HepG2 (cell line): ENCODE results near the gene GJE1. TPM values are rescaled to one million over a fixed set of nuclear protein-coding genes. Genes with fewer than 3 reads are reported as not detected.
A peak's percentile ranks its signal among the peaks of the same experiment; 100 is the strongest.

Experiments
- ATAC-seq: fragments of 200-7000 bp; cut with Tn5 transposase; 3 replicates; pipeline ENCODE4 v1.9.1; 2020; ENCODE audit warnings: mild to moderate bottlenecking, moderate library complexity
- BruUV-seq: library from RNA; stranded (reverse); fragments of 400-500 nt; replicated peaks from 2 replicates; lab custom pipeline; 2021; lab: Mats Ljungman, UMichigan
- CTCF ChIA-PET: fragments of 300-600 bp; formaldehyde crosslinking; extraction: SDS; loops from one replicate; lab custom pipeline; 2021; ENCODE audit warnings: low total read pairs, inconsistent platforms, low intra/inter-chr PET ratio; lab: Yijun Ruan, JAX
- POLR2A ChIA-PET: fragments of 350-600 bp; sonication (Branson Sonifier 250); formaldehyde crosslinking; loops from one replicate; lab custom pipeline; 2020; ENCODE audit warnings: antibody characterized with exemption, inconsistent platforms; lab: Yijun Ruan, JAX
- DNase-seq: peaks from one replicate; pipeline ENCODE4 v3.0.0-alpha.2; 2015; ENCODE audit warnings: low spot score
- FAIRE-seq: peaks from 3 replicates; lab custom pipeline; 2011; peaks lifted over from hg19 to GRCh38; lab: Jason Lieb, UNC
- H2AFZ ChIP-seq: one replicate; pipeline ENCODE4 v1.6.1; 2011; ENCODE audit warnings: low read length, inconsistent platforms
- H3K27ac ChIP-seq: fragments of 300-600 bp; 3 replicates; pipeline ENCODE4 v1.8.0; 2011; ENCODE audit warnings: mixed run types, mild to moderate bottlenecking, mixed read lengths, low read length, inconsistent platforms; ENCODE audit not compliant: insufficient read depth; ENCODE audit errors: extremely low read length
- H3K27me3 ChIP-seq, 2 experiments: fragments of 200-600 bp in 1 of 2; 2 replicates in 1 of 2; 3 replicates in 1 of 2; pipeline versions ENCODE4 v1.6.0 to v1.8.0; 2011; ENCODE audit warnings: low read length in 2 of 2, mild to moderate bottlenecking in 2 of 2, moderate library complexity in 2 of 2, inconsistent platforms in 1 of 2; ENCODE audit not compliant: insufficient read depth in 2 of 2, control insufficient read depth in 1 of 2
- H3K36me3 ChIP-seq, 2 experiments: fragments of 200-600 bp in 1 of 2; replicated peaks in 1 of 2; 2 replicates in 1 of 2; 3 replicates in 1 of 2; pipeline versions ENCODE4 v1.5.1 to v1.8.0; 2011; ENCODE audit warnings: low read length in 2 of 2, inconsistent platforms in 1 of 2; ENCODE audit not compliant: insufficient read depth in 2 of 2, control insufficient read depth in 1 of 2
- H3K4me1 ChIP-seq: 2 replicates; pipeline ENCODE4 v1.5.1; 2012; ENCODE audit warnings: low read length, inconsistent platforms; ENCODE audit not compliant: insufficient read depth
- H3K4me2 ChIP-seq: 2 replicates; pipeline ENCODE4 v1.6.0; 2011; ENCODE audit warnings: low read depth, low read length, inconsistent platforms
- H3K4me3 ChIP-seq, 3 experiments: fragments of 200-600 bp in 1 of 3; sonication (generic), shearing (Covaris generic) in 1 of 3; replicated peaks in 1 of 3; 2 replicates each; pipeline ENCODE4 v1.5.1; 2011 to 2016; ENCODE audit warnings: low read length in 3 of 3, inconsistent platforms in 2 of 3, low read depth in 2 of 3, mild to moderate bottlenecking in 2 of 3, control low read depth in 1 of 3, mixed read lengths in 1 of 3; ENCODE audit not compliant: insufficient read depth in 1 of 3
- H3K79me2 ChIP-seq: one replicate; pipeline ENCODE4 v1.6.1; 2011; ENCODE audit warnings: low read length, inconsistent platforms; ENCODE audit not compliant: insufficient read depth
- H3K9ac ChIP-seq: 2 replicates; pipeline ENCODE4 v1.6.0; 2011; ENCODE audit warnings: mild to moderate bottlenecking, low read depth, low read length, inconsistent platforms; ENCODE audit not compliant: insufficient read depth
- H3K9me3 ChIP-seq: 2 replicates; pipeline ENCODE4 v1.5.1; 2012; ENCODE audit warnings: mild to moderate bottlenecking, low read length
- H4K20me1 ChIP-seq: 2 replicates; pipeline ENCODE4 v1.6.0; 2011; ENCODE audit warnings: inconsistent platforms, mild to moderate bottlenecking, low read length, moderate library complexity; ENCODE audit not compliant: insufficient read depth
- BORCS8-MEF2B ChIP-seq: sonication (generic); formaldehyde crosslinking; IDR thresholded peaks from 2 replicates; pipeline ENCODE4 v1.8.0; 2022; ENCODE audit warnings: mild to moderate bottlenecking, missing genetic modification reagents
- EHMT2 ChIP-seq: fragments of 200-600 bp; sonication (generic); IDR thresholded peaks from 2 replicates; pipeline ENCODE4 v1.7.0; 2017; ENCODE audit warnings: antibody characterized with exemption, low read depth, low read length, borderline replicate concordance
- HCFC1 ChIP-seq: fragments of 150-350 bp; IDR thresholded peaks from 2 replicates; pipeline ENCODE4 v1.6.1; 2014; ENCODE audit warnings: low read depth, low read length
- HMG20B ChIP-seq: conservative IDR thresholded peaks from 2 replicates; pipeline ENCODE4 v1.6.1; 2016; ENCODE audit warnings: missing genetic modification reagents, missing compliant biosample characterization
- IKZF4 ChIP-seq: sonication (generic); formaldehyde crosslinking; IDR thresholded peaks from 2 replicates; pipeline ENCODE4 v1.5.1; 2020; ENCODE audit warnings: borderline replicate concordance, mild to moderate bottlenecking, low read depth, missing genetic modification reagents; ENCODE audit errors: not compliant biosample characterization
- KMT2B ChIP-seq: IDR thresholded peaks from 2 replicates; pipeline ENCODE4 v1.6.1; 2016; ENCODE audit warnings: missing genetic modification reagents, missing compliant biosample characterization
- MAFK ChIP-seq, 2 experiments: IDR thresholded peaks in 1 of 2; conservative IDR thresholded peaks in 1 of 2; 2 replicates each; pipeline ENCODE4 v1.6.1; 2011; ENCODE audit warnings: improper control_type of control experiment in 2 of 2, low read length in 2 of 2
- MIER2 ChIP-seq: IDR thresholded peaks from 2 replicates; pipeline ENCODE4 v1.6.1; 2016; ENCODE audit warnings: missing biosample characterization, missing genetic modification reagents
- RARA ChIP-seq: IDR thresholded peaks from 2 replicates; pipeline ENCODE4 v1.6.1; 2016; ENCODE audit warnings: missing genetic modification reagents, missing compliant biosample characterization
- REST ChIP-seq, 2 experiments: IDR thresholded peaks; 2 replicates each; pipeline ENCODE4 v1.6.1; 2011 to 2012; ENCODE audit warnings: low read length in 2 of 2, borderline replicate concordance in 1 of 2, low read depth in 1 of 2, mild to moderate bottlenecking in 1 of 2, moderate library complexity in 1 of 2
- SALL1 ChIP-seq: sonication (generic); formaldehyde crosslinking; IDR thresholded peaks from 2 replicates; pipeline ENCODE4 v1.8.0; 2022; ENCODE audit warnings: mild to moderate bottlenecking, missing genetic modification reagents
- SALL2 ChIP-seq: sonication (generic); formaldehyde crosslinking; IDR thresholded peaks from 2 replicates; pipeline ENCODE4 v1.8.1; 2023; ENCODE audit warnings: mild to moderate bottlenecking, missing genetic modification reagents, inconsistent platforms
- SIX4 ChIP-seq: sonication (generic); formaldehyde crosslinking; IDR thresholded peaks from 2 replicates; pipeline ENCODE4 v1.4.0; 2020; ENCODE audit warnings: missing genetic modification reagents
- XBP1 ChIP-seq: sonication (generic); formaldehyde crosslinking; IDR thresholded peaks from 2 replicates; pipeline ENCODE4 v1.5.0; 2020; ENCODE audit warnings: missing genetic modification reagents
- ZBTB3 ChIP-seq: sonication (generic); formaldehyde crosslinking; IDR thresholded peaks from 2 replicates; pipeline ENCODE4 v1.4.0; 2020; ENCODE audit warnings: low read depth, mild to moderate bottlenecking, moderate library complexity, missing genetic modification reagents, borderline replicate concordance
- ZFP1 ChIP-seq: IDR thresholded peaks from 2 replicates; pipeline ENCODE4 v1.6.1; 2016
- ZNF616 ChIP-seq: sonication (generic); formaldehyde crosslinking; IDR thresholded peaks from 2 replicates; pipeline ENCODE4 v1.5.0; 2020; ENCODE audit warnings: low read depth, mild to moderate bottlenecking, missing genetic modification reagents
- ZNF773 ChIP-seq: sonication (generic); formaldehyde crosslinking; IDR thresholded peaks from 2 replicates; pipeline ENCODE4 v1.4.0; 2020; ENCODE audit warnings: missing genetic modification reagents, borderline replicate concordance
- ZNF850 ChIP-seq: sonication (generic); formaldehyde crosslinking; conservative IDR thresholded peaks from 2 replicates; pipeline ENCODE4 v1.9.0; 2021; ENCODE audit warnings: mild to moderate bottlenecking, missing genetic modification reagents
- ZSCAN9 ChIP-seq: IDR thresholded peaks from 2 replicates; pipeline ENCODE4 v1.6.1; 2016; ENCODE audit warnings: borderline replicate concordance
- ZZZ3 ChIP-seq: sonication (generic); formaldehyde crosslinking; IDR thresholded peaks from 2 replicates; pipeline ENCODE4 v1.4.0; 2020; ENCODE audit warnings: missing genetic modification reagents, mild to moderate bottlenecking, borderline replicate concordance
- WGBS: methylation state at CpG from one replicate; pipeline ENCODE4 v1.1.6; 2017; ENCODE audit warnings: low lambda C conversion rate; 5-methylcytosine and 5-hydroxymethylcytosine counted together
- in situ Hi-C: cut with HindIII; loops from 2 replicates; pipeline ENCODE4 v1.10.0; 2017; ENCODE audit warnings: low pct_unique_long_range_greater_than_20kb; ENCODE audit not compliant: extremely low pct_ligation_motif_present
- intact Hi-C: fragments of 100-400 bp; cut with micrococcal nuclease; formaldehyde crosslinking; loops from one replicate; pipeline ENCODE4 v1.10.0; 2022; ENCODE audit not compliant: unreplicated experiment
- polyA plus RNA-seq, 8 experiments: library from polyadenylated mRNA; depleted of rRNA in 3 of 8; stranded (reverse) in 7 of 8; unstranded in 1 of 8; fragments of >200 nt; fragmentation: Illumina TruSeq in 4 of 8; extraction: Trizol in 4 of 8; gene quantifications; 2 replicates each; pipeline versions ENCODE4 v1.2.1 to v1.2.3, GENCODE V29; 2011 to 2016; ENCODE audit warnings: low read depth in 4 of 8, missing spikeins in 1 of 8, mixed read lengths in 1 of 8; ENCODE audit not compliant: insufficient read depth in 1 of 8
- total RNA-seq, 5 experiments: library from RNA; depleted of rRNA; stranded (reverse); fragments of >200 nt; fragmentation: Illumina TruSeq; extraction: Trizol; gene quantifications; 2 replicates each; pipeline ENCODE4 v1.2.3, GENCODE V29; 2016; ENCODE audit warnings: low read depth in 1 of 5

GJE1 gene
- total and polyA plus RNA-seq, 2 of the 13 experiments (the other 11 are each of a cell fraction or from before 2014, with no cell fraction given) = not detected

GRCh38 chr6:142088858-142089216 is 43.9 kb upstream of the GJE1 start:
- Histone ChIP-seq H3K4me3 (no peak overlapping the region), H3K9me3 (no peaks in the 10 kb centered on the region), H3K36me3 (no peaks in the 10 kb centered on the region), H2AFZ (no peak overlapping the region), H3K4me2 (no peak overlapping the region), H3K79me2 (no peaks in the 10 kb centered on the region)
- intact Hi-C loops = no loop called here
- ATAC-seq = peak; percentile 86
- no TSS peak for BruUV-seq
- 33% methylated on average over 14 of the region's 14 CpGs for WGBS
- no peak for TF ChIP-seq ZZZ3
- TF ChIP-seq ZNF773 (CRISPR knock-in tag) = 0 out of 2 replicates have a peak, but pooled peaks have one; percentile 37
- TF ChIP-seq ZNF850 = no peak
- TF ChIP-seq ZSCAN9 (CRISPR knock-in tag) = no peak
- TF ChIP-seq IKZF4 (CRISPR knock-in tag) = no peak
- peak; percentile 23; the same call in 1 of the 2 replicates for TF ChIP-seq RARA (CRISPR knock-in tag)
- TF ChIP-seq SIX4 (CRISPR knock-in tag) = no peak
- no peak for TF ChIP-seq SALL2 (CRISPR knock-in tag)
- TF ChIP-seq ZBTB3 (CRISPR knock-in tag) = no peak
- peak; percentile 40; the same call in 1 of the 2 replicates for TF ChIP-seq EHMT2
- TF ChIP-seq MIER2 = peak; percentile 97
- TF ChIP-seq MAFK (conservative IDR thresholded peaks at IDR 0.05 in 1 of 2, IDR thresholded peaks at IDR 0.05 in 1 of 2; ENCODE audit: low read length in 2 of 2) = no peak
- no peak for TF ChIP-seq HMG20B (CRISPR knock-in tag)
- no peak for TF ChIP-seq HCFC1
- peak; percentile 31; the same call in 1 of the 2 replicates for TF ChIP-seq SALL1 (CRISPR knock-in tag)
- TF ChIP-seq BORCS8-MEF2B (CRISPR knock-in tag) = no peak
- TF ChIP-seq REST (IDR thresholded peaks at IDR 0.05; ENCODE audit: borderline replicate concordance in 1 of 2, low read depth in 1 of 2, low read length in 2 of 2) = peak; percentile 84 to 97
- TF ChIP-seq XBP1 (CRISPR knock-in tag) = no peak
- no peak for TF ChIP-seq ZNF616
- no peak for TF ChIP-seq ZFP1 (CRISPR knock-in tag)
- 0 out of 2 replicates have a peak, but pooled peaks have one; percentile 24 for TF ChIP-seq KMT2B (CRISPR knock-in tag)
- TF ChIP-seq, all 625 proteins: peak for 7
- no peak overlapping the region for H3K9ac ChIP-seq
- DNase-seq = no peak
- H4K20me1 ChIP-seq = no peaks in the 10 kb centered on the region
- ChIA-PET POLR2A (no interaction called here), CTCF (no interaction called here)
- no peaks in the 10 kb centered on the region for H3K4me1 ChIP-seq
- peaks cover 0 to 7% of the 10 kb centered on the region in 2 experiments; a peak in 1 of 5 replicates for H3K27me3 ChIP-seq
- H3K27ac ChIP-seq = no peak overlapping the region
- FAIRE-seq = no peak
- in situ Hi-C loops = no loop called here
